Osteocyte (in vitro differentiated cells): ENCODE measurements around the gene LYRM1. TPM values are rescaled to one million over a fixed set of nuclear protein-coding genes. Genes with fewer than 3 reads are reported as not detected.

Experiments
- DNase-seq: peaks from one replicate; pipeline ENCODE4 v3.0.0; 2021; ENCODE audit warnings: mixed read lengths; ENCODE audit not compliant: unreplicated experiment; ENCODE audit errors: extremely low spot score
- H3K27ac Mint-ChIP-seq: one replicate; pipeline ENCODE4 v1.8.0; 2021; ENCODE audit warnings: mild to moderate bottlenecking, mixed read lengths; ENCODE audit not compliant: unreplicated experiment
- H3K27me3 Mint-ChIP-seq: one replicate; pipeline ENCODE4 v1.8.0; 2021; ENCODE audit warnings: mixed read lengths; ENCODE audit not compliant: unreplicated experiment
- H3K36me3 Mint-ChIP-seq: one replicate; pipeline ENCODE4 v1.8.0; 2021; ENCODE audit warnings: mixed read lengths; ENCODE audit not compliant: unreplicated experiment
- H3K4me1 Mint-ChIP-seq: one replicate; pipeline ENCODE4 v1.8.0; 2021; ENCODE audit warnings: mixed read lengths; ENCODE audit not compliant: unreplicated experiment
- H3K4me3 Mint-ChIP-seq: one replicate; pipeline ENCODE4 v1.8.0; 2021; ENCODE audit warnings: mild to moderate bottlenecking, moderate library complexity, mixed read lengths; ENCODE audit not compliant: unreplicated experiment
- H3K9me3 Mint-ChIP-seq: one replicate; pipeline ENCODE4 v1.8.0; 2021; ENCODE audit warnings: mixed read lengths; ENCODE audit not compliant: unreplicated experiment
- total RNA-seq: library from RNA; stranded (reverse); gene quantifications from 2 replicates; pipeline ENCODE4 v1.2.1, GENCODE V29; 2021
- TF ChIP-seq, protein P1 (sequence below): fragments of 200-600 bp; sonication (generic); IDR thresholded peaks from 2 replicates; pipeline ENCODE4 v1.5.0; 2021; ENCODE audit warnings: antibody characterized with exemption, mild to moderate bottlenecking, moderate library complexity

Gene LYRM1
- total RNA-seq, 1 donor from 2014 or later = 14.9 TPM

DNA sequence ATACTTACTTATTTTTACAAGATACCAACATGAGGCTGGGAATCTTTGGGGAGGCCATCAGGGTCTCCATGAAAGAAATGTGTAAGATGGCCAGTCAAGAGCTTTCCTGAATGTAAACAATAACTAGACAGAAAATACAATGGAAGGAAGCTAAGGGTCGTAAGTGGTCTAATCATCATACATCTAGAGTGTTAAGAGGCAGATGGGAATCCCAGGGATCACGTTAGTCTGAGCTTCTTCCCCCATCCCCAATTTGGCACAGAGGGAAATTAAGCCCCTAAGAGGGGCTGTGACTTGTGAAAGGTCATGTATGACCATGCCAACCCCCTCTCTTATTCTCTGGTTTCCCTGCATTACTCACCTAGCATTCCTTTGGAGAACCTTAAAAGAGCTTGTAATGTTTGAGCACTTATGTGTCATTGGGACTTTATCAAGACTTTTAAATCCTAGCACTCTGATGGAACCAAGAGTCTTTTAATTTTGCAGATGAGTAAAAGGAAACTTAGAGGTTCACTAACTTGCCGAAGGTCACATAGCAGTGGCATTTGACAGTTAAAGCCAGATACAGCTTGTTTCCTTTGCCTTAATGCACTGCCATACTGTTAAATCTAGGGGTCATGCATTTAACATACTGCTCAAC is 46.5 kb upstream of the LYRM1 start:
- Mint-ChIP-seq H3K36me3 (peaks cover 17% of the 10 kb centered on the region), H3K4me1 (peaks cover 34% of the 10 kb centered on the region), H3K9me3 (no peaks in the 10 kb centered on the region), H3K27ac (no peak overlapping the region), H3K4me3 (no peak overlapping the region), H3K27me3 (no peaks in the 10 kb centered on the region)
- DNase-seq = no peak
- TF ChIP-seq, protein P1, sequence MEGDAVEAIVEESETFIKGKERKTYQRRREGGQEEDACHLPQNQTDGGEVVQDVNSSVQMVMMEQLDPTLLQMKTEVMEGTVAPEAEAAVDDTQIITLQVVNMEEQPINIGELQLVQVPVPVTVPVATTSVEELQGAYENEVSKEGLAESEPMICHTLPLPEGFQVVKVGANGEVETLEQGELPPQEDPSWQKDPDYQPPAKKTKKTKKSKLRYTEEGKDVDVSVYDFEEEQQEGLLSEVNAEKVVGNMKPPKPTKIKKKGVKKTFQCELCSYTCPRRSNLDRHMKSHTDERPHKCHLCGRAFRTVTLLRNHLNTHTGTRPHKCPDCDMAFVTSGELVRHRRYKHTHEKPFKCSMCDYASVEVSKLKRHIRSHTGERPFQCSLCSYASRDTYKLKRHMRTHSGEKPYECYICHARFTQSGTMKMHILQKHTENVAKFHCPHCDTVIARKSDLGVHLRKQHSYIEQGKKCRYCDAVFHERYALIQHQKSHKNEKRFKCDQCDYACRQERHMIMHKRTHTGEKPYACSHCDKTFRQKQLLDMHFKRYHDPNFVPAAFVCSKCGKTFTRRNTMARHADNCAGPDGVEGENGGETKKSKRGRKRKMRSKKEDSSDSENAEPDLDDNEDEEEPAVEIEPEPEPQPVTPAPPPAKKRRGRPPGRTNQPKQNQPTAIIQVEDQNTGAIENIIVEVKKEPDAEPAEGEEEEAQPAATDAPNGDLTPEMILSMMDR = no peak

DNA sequence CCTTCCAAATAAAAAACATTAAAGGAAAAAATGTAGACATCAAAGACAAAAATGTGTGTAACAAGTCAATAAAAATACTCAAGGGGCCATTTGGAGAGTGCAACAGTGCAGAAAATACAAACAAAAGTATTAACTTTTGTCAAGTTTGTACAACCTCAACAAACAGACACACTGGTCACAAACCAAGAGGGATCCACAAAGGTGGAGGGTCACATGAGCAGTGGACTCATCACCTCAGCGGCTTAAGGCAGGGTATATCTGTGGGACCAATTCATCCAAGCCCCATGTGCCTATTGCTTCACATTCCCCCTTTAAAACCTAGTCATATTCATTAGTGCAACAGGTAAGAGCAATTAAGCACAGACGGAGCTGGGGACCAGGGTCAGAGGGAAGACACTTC is 45.6 kb upstream of the LYRM1 start:
- H3K4me1 Mint-ChIP-seq = peaks cover 33% of the 10 kb centered on the region
- peaks cover 23% of the 10 kb centered on the region for H3K36me3 Mint-ChIP-seq
- TF ChIP-seq, protein P1 = no peak
- no peak overlapping the region for H3K27ac Mint-ChIP-seq
- no peak for DNase-seq
- no peak overlapping the region for H3K4me3 Mint-ChIP-seq
- no peaks in the 10 kb centered on the region for H3K9me3 Mint-ChIP-seq
- H3K27me3 Mint-ChIP-seq = no peaks in the 10 kb centered on the region

DNA sequence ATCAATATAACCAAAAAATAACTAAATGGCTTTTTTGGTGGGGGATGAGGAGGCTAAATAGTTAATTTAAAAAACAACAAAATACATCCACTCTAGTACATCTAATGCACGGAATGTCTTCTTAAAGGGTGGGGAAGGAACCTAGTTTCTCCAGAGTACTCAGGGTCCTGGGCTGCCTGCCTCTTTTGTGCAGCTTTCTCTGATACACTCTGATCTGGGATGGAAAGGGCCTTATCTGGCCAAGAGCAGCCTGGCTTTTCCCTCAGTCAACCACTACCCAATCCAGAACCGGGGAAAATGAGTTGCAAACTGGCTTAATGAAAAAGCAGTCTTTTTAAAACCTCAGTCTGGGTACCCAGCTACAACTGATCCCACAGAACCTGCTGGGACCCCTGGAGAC is 43.3 kb upstream of the LYRM1 start:
- Mint-ChIP-seq H3K36me3 (peaks cover 31% of the 10 kb centered on the region), H3K4me3 (no peak overlapping the region), H3K27me3 (no peaks in the 10 kb centered on the region), H3K4me1 (peaks cover 10% of the 10 kb centered on the region), H3K27ac (no peak overlapping the region), H3K9me3 (no peaks in the 10 kb centered on the region)
- TF ChIP-seq, protein P1 = no peak
- no peak for DNase-seq

DNA sequence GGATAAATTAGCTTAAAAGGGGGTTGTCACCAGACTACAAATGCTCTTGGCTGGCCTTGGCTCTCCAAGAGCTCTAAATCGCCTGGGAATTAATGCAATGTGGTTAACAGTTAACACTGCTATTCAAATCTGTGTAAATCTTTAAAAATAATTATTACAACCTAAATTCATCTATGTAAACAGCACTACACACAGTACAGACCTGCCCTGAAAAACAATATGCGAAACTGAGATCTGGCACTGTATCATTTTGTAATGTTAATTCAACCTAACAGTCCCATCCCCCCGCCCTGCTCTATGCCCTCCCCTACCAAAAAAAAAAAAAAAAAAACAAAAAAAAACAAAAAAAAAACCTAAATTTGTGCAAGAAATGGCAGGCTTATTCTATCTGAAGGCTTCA is 41.3 kb upstream of the LYRM1 start:
- no peaks in the 10 kb centered on the region for H3K27me3 Mint-ChIP-seq
- no peaks in the 10 kb centered on the region for H3K9me3 Mint-ChIP-seq
- H3K27ac Mint-ChIP-seq = no peak overlapping the region
- peaks cover 30% of the 10 kb centered on the region for H3K36me3 Mint-ChIP-seq
- DNase-seq = no peak
- TF ChIP-seq, protein P1 = no peak
- no peak overlapping the region for H3K4me3 Mint-ChIP-seq
- peaks cover 6% of the 10 kb centered on the region for H3K4me1 Mint-ChIP-seq

DNA sequence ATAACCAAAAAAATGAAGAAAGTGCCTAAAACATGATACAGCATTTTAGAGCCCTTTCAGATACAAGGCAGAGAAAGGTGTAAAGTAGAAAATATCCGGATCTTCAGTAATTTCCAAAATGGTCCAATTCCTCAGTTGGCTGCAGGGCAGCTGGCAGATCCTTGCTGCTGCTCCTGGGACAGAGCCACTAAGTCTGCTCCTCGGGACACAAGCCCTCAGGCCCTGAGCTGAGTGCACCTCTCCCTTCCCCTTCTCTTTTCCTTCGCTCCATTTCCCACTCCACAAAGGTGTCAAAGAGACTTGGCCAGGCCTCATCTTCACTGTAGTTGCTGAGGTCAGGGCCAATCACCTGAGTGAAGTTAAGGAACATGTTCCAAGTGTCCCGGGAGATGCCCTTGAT is 40.9 kb upstream of the LYRM1 start:
- no peaks in the 10 kb centered on the region for H3K9me3 Mint-ChIP-seq
- H3K4me1 Mint-ChIP-seq = peaks cover 10% of the 10 kb centered on the region
- no peaks in the 10 kb centered on the region for H3K27me3 Mint-ChIP-seq
- TF ChIP-seq, protein P1 = no peak
- no peak overlapping the region for H3K4me3 Mint-ChIP-seq
- H3K27ac Mint-ChIP-seq = peak overlapping the region; percentile 6
- peaks cover 29% of the 10 kb centered on the region for H3K36me3 Mint-ChIP-seq
- DNase-seq = no peak
